SH-SY5Y (cell line): ENCODE data around the gene PCSK5.

Experiments used
- GATA2 ChIP-seq: IDR thresholded peaks from 2 replicates; pipeline ENCODE4 v1.6.1; 2011; ENCODE audit warnings: mild to moderate bottlenecking, low read depth, low read length
- GATA3 ChIP-seq: IDR thresholded peaks from 2 replicates; pipeline ENCODE4 v1.6.1; 2011; ENCODE audit warnings: low read depth, mild to moderate bottlenecking, low read length, moderate library complexity

PCSK5 gene

GRCh38 chr9:76232861-76233489 lies 342.5 kb downstream of the PCSK5 start:
- TF ChIP-seq GATA3, result no peak
- TF ChIP-seq GATA2, result no peak

GRCh38 chr9:76240578-76240977 lies 350.1 kb downstream of the PCSK5 start:
- TF ChIP-seq GATA2 (no peak), GATA3 (no peak)

- no peak for TF ChIP-seq GATA3
- TF ChIP-seq GATA2, result no peak
Measured at GRCh38 chr9:76245518-76245917, 355.0 kb downstream of the PCSK5 start.

GRCh38 chr9:76246680-76247079 lies 356.2 kb downstream of the PCSK5 start:
- no peak for TF ChIP-seq GATA2
- no peak for TF ChIP-seq GATA3

- TF ChIP-seq GATA2, result no peak
- no peak for TF ChIP-seq GATA3
Measured at GRCh38 chr9:76247426-76247825, 357.0 kb downstream of the PCSK5 start.

GRCh38 chr9:76249309-76249708 lies 358.8 kb downstream of the PCSK5 start:
- TF ChIP-seq GATA3, result no peak
- TF ChIP-seq GATA2, result no peak

- no peak for TF ChIP-seq GATA2
- TF ChIP-seq GATA3, result no peak
Measured at GRCh38 chr9:76255781-76256455, 365.4 kb downstream of the PCSK5 start.

- TF ChIP-seq GATA2 (no peak), GATA3 (no peak)
Measured at GRCh38 chr9:76257311-76257710, 366.8 kb downstream of the PCSK5 start.

- TF ChIP-seq GATA3, result no peak
- no peak for TF ChIP-seq GATA2
Measured at GRCh38 chr9:76266649-76267283, 376.3 kb downstream of the PCSK5 start.

- TF ChIP-seq GATA3 (no peak), GATA2 (no peak)
Measured at GRCh38 chr9:76267284-76267652, 376.8 kb downstream of the PCSK5 start.

- TF ChIP-seq GATA2, result no peak
- no peak for TF ChIP-seq GATA3
Measured at GRCh38 chr9:76269789-76270188, 379.3 kb downstream of the PCSK5 start.

GRCh38 chr9:76271755-76272154 lies 381.3 kb downstream of the PCSK5 start:
- TF ChIP-seq GATA3 (no peak), GATA2 (no peak)

- TF ChIP-seq GATA2 (no peak), GATA3 (no peak)
Measured at GRCh38 chr9:76289042-76289441, 398.6 kb downstream of the PCSK5 start.

- no peak for TF ChIP-seq GATA2
- TF ChIP-seq GATA3, result no peak
Measured at GRCh38 chr9:76289703-76290102, 399.2 kb downstream of the PCSK5 start.

GRCh38 chr9:76290555-76290954 lies 400.1 kb downstream of the PCSK5 start:
- TF ChIP-seq GATA2, result no peak
- TF ChIP-seq GATA3, result no peak

GRCh38 chr9:76292246-76292645 lies 401.8 kb downstream of the PCSK5 start:
- TF ChIP-seq GATA3, result no peak
- TF ChIP-seq GATA2, result no peak
